GM12878 (cell line): ENCODE measurements around the gene NUAK2. TPM values are rescaled to one million over a fixed set of nuclear protein-coding genes. Genes with fewer than 3 reads are reported as not detected.
A peak's percentile ranks its signal among the peaks of the same experiment; 100 is the strongest.

Source experiments
- ATAC-seq: fragments of 200-7000 bp; cut with Tn5 transposase; 3 replicates; pipeline ENCODE4 v1.9.1; 2020; ENCODE audit warnings: mild to moderate bottlenecking, moderate library complexity
- BruUV-seq: library from RNA; stranded (reverse); fragments of 400-500 nt; replicated peaks from 2 replicates; lab custom pipeline; 2021; lab: Mats Ljungman, UMichigan
- CTCF ChIA-PET: fragments of 300-600 bp; sonication (Branson Sonifier 250); formaldehyde crosslinking; extraction: SDS; loops from one replicate; lab custom pipeline; 2021; ENCODE audit warnings: inconsistent platforms; lab: Yijun Ruan, JAX
- POLR2A ChIA-PET: fragments of 350-600 bp; formaldehyde crosslinking; extraction: SDS; loops from one replicate; lab custom pipeline; 2021; ENCODE audit warnings: inconsistent platforms; lab: Charles Lee
- RAD21 ChIA-PET: fragments of 300-600 bp; sonication (Branson Sonifier 250); formaldehyde crosslinking; loops from one replicate; lab custom pipeline; 2023; ENCODE audit warnings: antibody characterized with exemption; ENCODE audit not compliant: unreplicated experiment; lab: Charles Lee
- SMC1A ChIA-PET: fragments of 300-600 bp; sonication (Branson Sonifier 250); formaldehyde crosslinking; loops from one replicate; lab custom pipeline; 2023; ENCODE audit not compliant: unreplicated experiment, uncharacterized antibody; lab: Charles Lee
- DNase-seq: peaks from one replicate; pipeline ENCODE4 v3.0.0-alpha.2; 2011; ENCODE audit warnings: low read depth, low spot score
- FAIRE-seq: peaks from 3 replicates; lab custom pipeline; 2011; peaks lifted over from hg19 to GRCh38; lab: Jason Lieb, UNC
- H2AFZ ChIP-seq: 2 replicates; pipeline ENCODE4 v1.6.0; 2011; ENCODE audit warnings: low read depth, low read length, control low read depth; ENCODE audit not compliant: control insufficient read depth
- H3K27ac ChIP-seq: 2 replicates; pipeline ENCODE4 v1.5.1; 2011; ENCODE audit warnings: control low read depth; ENCODE audit not compliant: control insufficient read depth, insufficient read depth
- H3K27me3 ChIP-seq, 2 experiments: replicated peaks in 1 of 2; 2 replicates each; pipeline versions ENCODE4 v1.6.0 to v1.6.1; 2011; ENCODE audit warnings: low read length in 1 of 2; ENCODE audit not compliant: control insufficient read depth in 2 of 2, insufficient read depth in 2 of 2
- H3K36me3 ChIP-seq, 2 experiments: 2 replicates each; pipeline ENCODE4 v1.5.1; 2011; ENCODE audit warnings: low read length in 1 of 2; ENCODE audit not compliant: control insufficient read depth in 2 of 2, insufficient read depth in 2 of 2
- H3K4me1 ChIP-seq: 2 replicates; pipeline ENCODE4 v1.6.1; 2011; ENCODE audit warnings: mild to moderate bottlenecking, low read length, moderate library complexity, mixed read lengths; ENCODE audit not compliant: control insufficient read depth, insufficient read depth
- H3K4me2 ChIP-seq: 2 replicates; pipeline ENCODE4 v1.6.0; 2011; ENCODE audit warnings: control low read depth; ENCODE audit not compliant: control insufficient read depth, insufficient read depth
- H3K4me3 ChIP-seq: fragments of 200-600 bp; sonication (generic); 2 replicates; pipeline ENCODE4 v1.5.1; 2016
- H3K79me2 ChIP-seq: 2 replicates; pipeline ENCODE4 v1.6.0; 2011; ENCODE audit warnings: low read length; ENCODE audit not compliant: control insufficient read depth, insufficient read depth
- H3K9ac ChIP-seq: 2 replicates; pipeline ENCODE4 v1.8.0; 2011; ENCODE audit warnings: low read length, control low read depth, mixed read lengths; ENCODE audit not compliant: control insufficient read depth, insufficient read depth
- H3K9me3 ChIP-seq: replicated peaks from 3 replicates; pipeline ENCODE4 v1.5.1; 2011; ENCODE audit warnings: mild to moderate bottlenecking, low read length; ENCODE audit not compliant: control insufficient read depth, insufficient read depth
- H4K20me1 ChIP-seq: 2 replicates; pipeline ENCODE4 v1.6.0; 2011; ENCODE audit not compliant: control insufficient read depth, insufficient read depth
- IKZF2 ChIP-seq, 2 experiments: fragments of 450-650 bp; IDR thresholded peaks; 2 replicates each; pipeline ENCODE4 v1.6.1; 2017; ENCODE audit warnings: mild to moderate bottlenecking in 2 of 2, moderate library complexity in 2 of 2
- RUNX3 ChIP-seq: IDR thresholded peaks from 2 replicates; pipeline ENCODE4 v1.6.1; 2012; ENCODE audit warnings: low read length, inconsistent platforms
- SREBF1 ChIP-seq: IDR thresholded peaks from 2 replicates; pipeline ENCODE4 v1.6.1; 2012; ENCODE audit warnings: mild to moderate bottlenecking, low read length
- TAF1 ChIP-seq: IDR thresholded peaks from 2 replicates; pipeline ENCODE4 v1.6.1; 2011; ENCODE audit warnings: mild to moderate bottlenecking, low read depth, low read length, borderline replicate concordance
- TCF12 ChIP-seq: IDR thresholded peaks from 2 replicates; pipeline ENCODE4 v1.6.1; 2011; ENCODE audit warnings: low read depth, mild to moderate bottlenecking, low read length
- TCF3 ChIP-seq: IDR thresholded peaks from 2 replicates; pipeline ENCODE4 v1.6.1; 2012; ENCODE audit warnings: low read depth, mild to moderate bottlenecking, low read length, borderline replicate concordance; ENCODE audit not compliant: insufficient read depth
- ZBED1 ChIP-seq: IDR thresholded peaks from 2 replicates; pipeline ENCODE4 v1.6.1; 2016; ENCODE audit warnings: borderline replicate concordance
- ZNF207 ChIP-seq: fragments of 450-650 bp; IDR thresholded peaks from 2 replicates; pipeline ENCODE4 v1.6.1; 2014; ENCODE audit warnings: antibody characterized with exemption, mild to moderate bottlenecking, borderline replicate concordance
- WGBS: methylation state at CpG from one replicate; pipeline ENCODE4 v1.1.6; 2016; ENCODE audit warnings: low lambda C conversion rate; ENCODE audit not compliant: insufficient replicate concordance, insufficient coverage; ENCODE audit errors: missing lambda C conversion rate; 5-methylcytosine and 5-hydroxymethylcytosine counted together
- in situ Hi-C: fragments of 300-500 bp; cut with MboI; formaldehyde crosslinking; loops from 9 replicates; pipeline ENCODE4 v1.14.3; 2018; ENCODE audit warnings: mixed read lengths
- intact Hi-C: fragments of 100-400 bp; cut with micrococcal nuclease; formaldehyde crosslinking; loops from one replicate; pipeline ENCODE4 v1.14.2; 2022; ENCODE audit not compliant: unreplicated experiment
- polyA plus RNA-seq, 11 experiments: library from polyadenylated mRNA; depleted of rRNA in 4 of 11; unstranded in 6 of 11; stranded (reverse) in 5 of 11; fragments of >200 nt; fragmentation: Nextera tagmentation in 4 of 11; fragmentation: Illumina TruSeq in 1 of 11; extraction: Ambion mirVana in 4 of 11; extraction: Trizol in 1 of 11; gene quantifications; 1 replicate in 1 of 11; 2 replicates in 10 of 11; pipeline versions ENCODE4 v1.2.1 to v1.2.3, GENCODE V29; 2011 to 2016; ENCODE audit warnings: inconsistent platforms in 2 of 11, missing spikeins in 2 of 11, low read depth in 1 of 11
- total RNA-seq, 4 experiments: library from RNA; depleted of rRNA in 3 of 4; stranded (reverse); fragments of >200 nt in 3 of 4; fragmentation: Illumina TruSeq in 1 of 4; extraction: Trizol in 1 of 4; gene quantifications; 2 replicates each; pipeline versions ENCODE4 v1.2.1 to v1.2.3, GENCODE V29; 2013 to 2021
- TF ChIP-seq, protein P1 (sequence below): fragments of 450-650 bp; formaldehyde crosslinking; IDR thresholded peaks from 2 replicates; pipeline ENCODE4 v1.4.0; 2022; ENCODE audit warnings: mild to moderate bottlenecking, moderate library complexity

Gene NUAK2
- total and polyA plus RNA-seq, 10 of the 15 experiments (the other 5 are each of a cell fraction or from before 2014, with no cell fraction given): 0.27 to 3.0 (median 1.2) TPM

DNA sequence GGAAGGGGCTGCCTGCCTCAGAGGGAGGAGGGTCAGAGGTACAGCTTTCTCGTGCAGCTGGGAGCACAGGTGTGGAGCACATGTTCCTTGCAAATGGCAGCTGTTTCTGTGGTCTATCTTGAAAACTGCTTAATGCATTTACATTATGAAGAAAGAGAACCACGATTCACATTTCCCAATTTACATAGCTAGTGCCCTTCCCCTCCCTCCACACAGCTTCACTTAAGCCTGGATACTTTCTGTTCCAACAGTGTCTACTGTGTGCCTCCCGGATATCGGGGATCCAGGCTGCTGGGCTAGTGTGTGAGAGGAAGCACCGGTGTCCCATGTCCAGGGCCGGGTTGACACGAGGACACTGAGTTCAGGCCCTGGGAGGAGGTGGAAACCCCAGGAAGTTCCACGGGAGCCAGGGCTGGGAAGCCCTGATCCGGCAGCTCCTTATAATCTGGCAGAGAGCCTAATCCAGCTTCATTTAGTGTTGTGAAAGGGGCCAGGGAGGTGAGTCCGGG, 62.2 kb downstream of the NUAK2 start:
- ChIA-PET POLR2A (interaction anchor here (0.5 to 1.6 kb wide), 3 partner anchors 20 to 88 kb away, joined by 3 to 9 read pairs (median 3); no protein-coding TSS in a partner anchor), SMC1A (interaction anchor here (0.5 to 17.4 kb wide), 6 partner anchors 17 to 856 kb away, joined by 3 to 427 read pairs (median 3); partner anchors contain the start of gene TMCC2)
- in situ Hi-C loops: loop anchor here (5.0 kb wide), 1 partner anchor 282 kb away; no protein-coding TSS in a partner anchor

More for the DNA sequence above, 62.2 kb downstream of the NUAK2 start:
- FAIRE-seq (no peak), DNase-seq (no peak), ATAC-seq (no peak)
- ChIA-PET RAD21 (interaction anchor here (0.9 to 21.3 kb wide), 5 partner anchors 11 to 270 kb away, joined by 3 to 728 read pairs (median 9); partner anchors contain the start of gene TMCC2), CTCF (interaction anchor here (3.1 to 42.1 kb wide), 6 partner anchors 14 to 197 kb away, joined by 11 to 2333 read pairs (median 102); partner anchors contain the start of genes NUAK2 and TMCC2)
- H3K4me1 ChIP-seq: no peaks in the 10 kb centered on the region
- no peaks in the 10 kb centered on the region for H3K9me3 ChIP-seq
- 30% methylated on average over 10 of the region's 10 CpGs for WGBS
- BruUV-seq: no TSS peak
- H3K9ac ChIP-seq: no peak overlapping the region
- H3K27me3 ChIP-seq: no peaks in the 10 kb centered on the region; a peak in 2 of 4 replicates
- intact Hi-C loops: loop anchor here (5.0 kb wide), 1 partner anchor 117 kb away; no protein-coding TSS in a partner anchor
- H3K4me3 ChIP-seq: no peak overlapping the region
- no peak overlapping the region for H3K4me2 ChIP-seq
- no peaks in the 10 kb centered on the region for H3K36me3 ChIP-seq
- peaks cover 4% of the 10 kb centered on the region for H4K20me1 ChIP-seq
- no peak overlapping the region for H2AFZ ChIP-seq
- H3K79me2 ChIP-seq: no peaks in the 10 kb centered on the region
- no peak overlapping the region for H3K27ac ChIP-seq
- no peak for TF ChIP-seq ZBED1
- no peak for TF ChIP-seq SREBF1
- TF ChIP-seq TAF1: no peak
- peak; percentile 40; the same call in 1 of the 2 replicates for TF ChIP-seq TCF12
- no peak for TF ChIP-seq IKZF2 (IDR thresholded peaks at IDR 0.05)
- TF ChIP-seq, protein P1, sequence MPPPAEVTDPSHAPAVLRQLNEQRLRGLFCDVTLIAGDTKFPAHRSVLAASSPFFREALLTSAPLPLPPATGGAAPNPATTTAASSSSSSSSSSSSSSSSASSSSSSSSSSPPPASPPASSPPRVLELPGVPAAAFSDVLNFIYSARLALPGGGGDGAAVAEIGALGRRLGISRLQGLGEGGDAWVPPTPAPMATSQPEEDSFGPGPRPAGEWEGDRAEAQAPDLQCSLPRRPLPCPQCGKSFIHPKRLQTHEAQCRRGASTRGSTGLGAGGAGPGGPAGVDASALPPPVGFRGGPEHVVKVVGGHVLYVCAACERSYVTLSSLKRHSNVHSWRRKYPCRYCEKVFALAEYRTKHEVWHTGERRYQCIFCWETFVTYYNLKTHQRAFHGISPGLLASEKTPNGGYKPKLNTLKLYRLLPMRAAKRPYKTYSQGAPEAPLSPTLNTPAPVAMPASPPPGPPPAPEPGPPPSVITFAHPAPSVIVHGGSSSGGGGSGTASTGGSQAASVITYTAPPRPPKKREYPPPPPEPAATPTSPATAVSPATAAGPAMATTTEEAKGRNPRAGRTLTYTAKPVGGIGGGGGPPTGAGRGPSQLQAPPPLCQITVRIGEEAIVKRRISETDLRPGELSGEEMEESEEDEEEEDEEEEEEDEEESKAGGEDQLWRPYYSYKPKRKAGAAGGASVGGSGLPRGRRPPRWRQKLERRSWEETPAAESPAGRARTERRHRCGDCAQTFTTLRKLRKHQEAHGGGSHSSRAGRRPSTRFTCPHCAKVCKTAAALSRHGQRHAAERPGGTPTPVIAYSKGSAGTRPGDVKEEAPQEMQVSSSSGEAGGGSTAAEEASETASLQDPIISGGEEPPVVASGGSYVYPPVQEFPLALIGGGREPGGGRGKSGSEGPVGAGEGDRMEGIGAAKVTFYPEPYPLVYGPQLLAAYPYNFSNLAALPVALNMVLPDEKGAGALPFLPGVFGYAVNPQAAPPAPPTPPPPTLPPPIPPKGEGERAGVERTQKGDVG (CRISPR knock-in tag): no peak
- no peak for TF ChIP-seq RUNX3
- 0 out of 2 replicates have a peak, but pooled peaks have one; percentile 21 for TF ChIP-seq TCF3
- TF ChIP-seq ZNF207: no peak
